HG03025 (cell line): ENCODE results near the gene UBE2N.
A peak's percentile ranks its signal among the peaks of the same experiment; 100 is the strongest.
"Not testable (repeated sequence)": the region's sequence is repeated elsewhere in the genome, so short reads cannot be mapped to it uniquely, and the experiment has no call there.

Experiments used
- ATAC-seq: cut with Tn5 transposase; IDR thresholded peaks from one replicate; pipeline ENCODE4 v1.9.1; 2021; ENCODE audit warnings: mild to moderate bottlenecking, moderate library complexity; ENCODE audit not compliant: unreplicated experiment, low FRiP score

The UBE2N gene

GRCh38 chr12:93381976-93382437 is 59.7 kb downstream of the UBE2N start:
- not testable (repeated sequence) for ATAC-seq

GRCh38 chr12:93381161-93381975 is 60.4 kb downstream of the UBE2N start:
- ATAC-seq: no peak

GRCh38 chr12:93380480-93381121 is 61.1 kb downstream of the UBE2N start:
- no peak for ATAC-seq

GRCh38 chr12:93379981-93380361 is 61.8 kb downstream of the UBE2N start:
- ATAC-seq: no peak

- ATAC-seq: no peak
Measured at GRCh38 chr12:93379326-93379980, 62.3 kb downstream of the UBE2N start.

- no peak for ATAC-seq
Measured at GRCh38 chr12:93378998-93379325, 62.8 kb downstream of the UBE2N start.

GRCh38 chr12:93378196-93378997 is 63.4 kb downstream of the UBE2N start:
- peak; percentile 31 for ATAC-seq

GRCh38 chr12:93377252-93378195 is 64.2 kb downstream of the UBE2N start, which contains the start of gene NUDT4:
Gene NUDT4 (plus strand): TSS chr12:93377925. CDS start chr12:93378323, 398 bp downstream.
- peak; percentile 66 for ATAC-seq

- ATAC-seq: no peak
Measured at GRCh38 chr12:93376436-93377251, 65.1 kb downstream of the UBE2N start.

- no peak for ATAC-seq
Measured at GRCh38 chr12:93375906-93376305, 65.8 kb downstream of the UBE2N start.

- no peak for ATAC-seq
Measured at GRCh38 chr12:93373961-93374656, 67.6 kb downstream of the UBE2N start.

- ATAC-seq: no peak
Measured at GRCh38 chr12:93370947-93371346, 70.8 kb downstream of the UBE2N start.

- ATAC-seq: no peak
Measured at GRCh38 chr12:93369505-93369904, 72.2 kb downstream of the UBE2N start.

- ATAC-seq: no peak
Measured at GRCh38 chr12:93368766-93369165, 73.0 kb downstream of the UBE2N start.

- no peak for ATAC-seq
Measured at GRCh38 chr12:93366422-93366821, 75.3 kb downstream of the UBE2N start.

GRCh38 chr12:93365616-93366405 is 75.9 kb downstream of the UBE2N start:
- no peak for ATAC-seq

- no peak for ATAC-seq
Measured at GRCh38 chr12:93363841-93364297, 77.9 kb downstream of the UBE2N start.
